Germinal center (tissue), 1 donor: Measurements from ENCODE around the gene DCAF17.
A peak's percentile ranks its signal among the peaks of the same experiment; 100 is the strongest.

ENCODE experiments used
- DNase-seq: peaks from one replicate; pipeline ENCODE4 v3.0.0; 2012; ENCODE audit warnings: mixed read lengths, low spot score

The DCAF17 gene, protein sequence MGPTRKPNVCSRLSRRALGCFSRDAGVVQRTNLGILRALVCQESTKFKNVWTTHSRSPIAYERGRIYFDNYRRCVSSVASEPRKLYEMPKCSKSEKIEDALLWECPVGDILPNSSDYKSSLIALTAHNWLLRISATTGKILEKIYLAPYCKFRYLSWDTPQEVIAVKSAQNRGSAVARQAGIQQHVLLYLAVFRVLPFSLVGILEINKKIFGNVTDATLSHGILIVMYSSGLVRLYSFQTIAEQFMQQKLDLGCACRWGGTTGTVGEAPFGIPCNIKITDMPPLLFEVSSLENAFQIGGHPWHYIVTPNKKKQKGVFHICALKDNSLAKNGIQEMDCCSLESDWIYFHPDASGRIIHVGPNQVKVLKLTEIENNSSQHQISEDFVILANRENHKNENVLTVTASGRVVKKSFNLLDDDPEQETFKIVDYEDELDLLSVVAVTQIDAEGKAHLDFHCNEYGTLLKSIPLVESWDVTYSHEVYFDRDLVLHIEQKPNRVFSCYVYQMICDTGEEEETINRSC

GRCh38 chr2:171434013-171434989, at the start of gene DCAF17:
TSS of gene DCAF17 (plus strand) at chr2:171434226. CDS start at chr2:171434578, 352 bp downstream.
- DNase-seq, result peak; percentile 96

- no peak for DNase-seq
These were observed 47.4 kb upstream of the DCAF17 start for GRCh38 chr2:171386627-171387026.

DNA sequence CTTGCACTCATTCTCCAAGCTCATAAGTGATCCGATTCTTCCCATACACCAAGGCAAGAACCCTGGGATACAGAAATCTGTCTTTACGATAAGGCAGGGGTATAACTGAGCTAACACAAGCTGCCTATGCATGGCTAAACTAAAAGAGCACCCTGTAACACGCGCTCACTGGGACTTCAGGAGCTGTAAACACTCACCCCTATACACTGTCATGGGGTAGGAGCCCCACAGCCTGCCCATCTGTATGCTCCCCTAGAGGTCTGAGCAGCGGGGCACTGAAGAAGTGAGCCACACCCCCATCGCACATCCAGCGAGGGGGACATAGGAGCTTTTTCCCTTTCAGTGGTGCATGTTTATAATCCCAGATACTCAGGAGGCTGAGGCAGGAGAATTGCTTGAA, 47.0 kb upstream of the DCAF17 start:
- DNase-seq, result no peak

GRCh38 chr2:171389325-171389724, 44.7 kb upstream of the DCAF17 start:
- DNase-seq, result no peak

- no peak for DNase-seq
These were observed 44.2 kb upstream of the DCAF17 start for GRCh38 chr2:171389780-171390179.

DNA sequence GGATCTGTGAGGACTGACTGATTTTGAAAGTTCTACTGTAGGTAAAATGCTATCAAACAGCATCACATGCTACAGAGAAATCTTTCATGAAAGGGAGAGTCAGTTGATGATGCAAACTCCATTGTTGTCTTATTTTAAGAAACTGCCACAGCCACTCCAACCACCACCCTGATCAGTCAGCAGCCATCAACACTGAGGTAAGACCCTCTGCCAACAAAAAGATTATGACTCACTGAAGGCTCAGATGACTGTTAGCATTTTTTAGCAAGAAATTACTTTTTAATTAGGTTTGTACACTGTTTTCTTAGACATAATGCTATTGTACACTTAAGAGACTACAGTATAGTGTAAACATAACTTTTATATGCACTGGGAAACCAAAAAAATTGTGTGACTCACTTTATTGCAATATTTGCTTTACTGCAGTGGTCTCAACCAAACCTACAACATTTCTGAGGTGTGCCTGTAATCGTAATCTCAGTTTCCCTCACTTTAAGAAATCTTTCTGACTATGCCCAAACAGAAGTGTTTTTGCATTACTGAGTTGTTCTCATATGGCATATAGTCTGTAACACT, 43.0 kb upstream of the DCAF17 start:
- DNase-seq, result no peak

DNA sequence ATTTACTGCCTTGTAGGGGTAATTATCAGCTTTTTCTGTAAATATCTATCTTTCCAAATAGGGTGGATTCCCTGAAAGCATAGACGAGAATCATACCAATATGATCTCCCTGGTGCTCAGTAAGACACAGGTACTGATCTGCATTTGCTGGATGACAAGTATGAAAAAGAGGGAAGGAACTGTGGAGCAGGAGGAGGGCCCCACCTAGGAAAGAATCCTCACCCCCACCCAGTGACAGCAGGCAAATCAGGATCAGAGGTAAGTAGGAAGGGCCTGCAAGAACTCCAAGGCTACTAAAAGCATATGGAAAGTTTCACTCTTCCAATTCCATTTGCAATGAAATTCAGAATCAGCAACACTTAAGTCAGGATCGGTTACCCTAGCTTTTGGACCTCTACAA, 42.5 kb upstream of the DCAF17 start:
- no peak for DNase-seq

DNA sequence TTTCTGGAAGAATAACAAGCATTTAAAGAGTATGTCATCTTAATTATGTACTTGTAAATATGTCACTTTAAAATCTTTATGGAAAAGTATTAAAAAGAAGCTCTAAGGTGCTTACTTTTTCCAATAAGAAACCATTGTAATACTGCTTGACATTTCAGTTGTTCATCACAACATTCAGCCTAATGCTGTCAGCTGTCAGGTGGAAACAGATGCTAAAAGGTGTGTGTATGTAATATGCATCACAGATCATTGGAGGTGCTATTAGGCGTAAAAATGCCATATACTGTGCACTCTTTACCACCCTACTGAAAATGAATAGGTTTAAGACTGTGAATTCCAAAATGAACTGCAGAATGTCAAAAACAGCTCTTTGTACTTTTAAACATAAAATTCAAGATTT, 40.5 kb upstream of the DCAF17 start:
- DNase-seq, result no peak

DNA sequence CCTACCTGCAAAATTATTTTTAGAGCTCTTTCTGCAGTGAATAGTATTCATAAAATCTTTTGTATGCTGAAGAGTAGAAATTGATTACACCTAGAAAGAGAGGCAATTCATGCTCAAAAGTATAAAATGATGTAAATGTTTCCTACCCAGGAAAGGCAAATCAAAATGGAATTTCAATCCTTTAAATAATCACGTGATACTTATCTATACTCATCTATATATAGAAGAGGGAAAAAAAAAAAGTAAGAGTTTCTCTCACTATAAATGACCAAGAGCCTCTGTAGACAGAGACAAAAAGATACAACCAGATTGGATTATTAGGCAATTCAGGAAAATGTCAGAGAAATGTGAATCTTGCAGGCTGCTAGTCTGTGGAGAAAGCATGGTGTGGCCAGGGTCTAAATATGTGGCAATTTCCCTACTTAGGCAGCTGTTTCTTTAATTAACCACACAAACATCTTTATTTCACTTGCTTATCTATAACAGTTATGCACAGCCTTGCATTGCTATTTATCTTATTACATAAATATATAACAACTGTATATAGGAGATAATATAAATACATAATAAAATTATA, 39.8 kb upstream of the DCAF17 start:
- no peak for DNase-seq

- no peak for DNase-seq
These were observed 34.7 kb upstream of the DCAF17 start for GRCh38 chr2:171399292-171399691.

DNA sequence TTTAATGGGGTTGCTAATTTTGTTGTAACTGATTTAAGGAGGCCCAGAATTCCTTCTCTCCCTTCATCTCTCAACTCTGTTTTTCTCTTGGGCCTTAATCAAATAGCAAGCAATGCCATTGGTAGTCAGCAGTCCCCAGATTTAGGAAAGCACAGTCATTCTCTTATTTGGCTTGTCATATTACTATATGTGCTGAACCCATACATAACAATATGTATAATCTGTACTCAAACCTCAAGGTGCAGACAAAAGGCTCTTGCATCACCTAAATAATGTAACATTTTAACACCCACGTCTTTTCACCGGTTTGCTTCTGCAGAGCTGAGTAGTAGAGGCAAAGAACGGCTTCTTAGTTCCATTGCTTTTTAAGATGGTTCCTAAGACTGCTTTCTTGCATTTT, 33.6 kb upstream of the DCAF17 start:
- DNase-seq, result no peak

DNA sequence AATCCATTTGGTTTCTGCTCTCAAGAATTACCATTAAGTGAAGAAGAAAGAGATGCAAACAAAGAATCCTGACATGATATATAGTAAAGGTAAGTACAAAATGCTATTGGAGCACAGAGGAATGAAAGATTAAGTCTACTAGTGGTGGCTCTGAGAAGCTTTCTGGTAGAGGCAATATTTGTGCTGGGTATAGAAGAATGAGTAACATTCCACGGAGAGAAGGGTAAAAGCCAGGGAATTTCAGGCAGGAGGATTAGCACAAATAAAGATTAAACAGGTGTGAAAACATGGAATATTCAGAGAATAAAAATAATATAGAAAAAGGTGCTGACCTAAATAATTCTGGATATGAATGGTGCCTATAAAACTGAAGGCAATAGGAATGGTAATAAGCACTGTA, 32.1 kb upstream of the DCAF17 start:
- no peak for DNase-seq

DNA sequence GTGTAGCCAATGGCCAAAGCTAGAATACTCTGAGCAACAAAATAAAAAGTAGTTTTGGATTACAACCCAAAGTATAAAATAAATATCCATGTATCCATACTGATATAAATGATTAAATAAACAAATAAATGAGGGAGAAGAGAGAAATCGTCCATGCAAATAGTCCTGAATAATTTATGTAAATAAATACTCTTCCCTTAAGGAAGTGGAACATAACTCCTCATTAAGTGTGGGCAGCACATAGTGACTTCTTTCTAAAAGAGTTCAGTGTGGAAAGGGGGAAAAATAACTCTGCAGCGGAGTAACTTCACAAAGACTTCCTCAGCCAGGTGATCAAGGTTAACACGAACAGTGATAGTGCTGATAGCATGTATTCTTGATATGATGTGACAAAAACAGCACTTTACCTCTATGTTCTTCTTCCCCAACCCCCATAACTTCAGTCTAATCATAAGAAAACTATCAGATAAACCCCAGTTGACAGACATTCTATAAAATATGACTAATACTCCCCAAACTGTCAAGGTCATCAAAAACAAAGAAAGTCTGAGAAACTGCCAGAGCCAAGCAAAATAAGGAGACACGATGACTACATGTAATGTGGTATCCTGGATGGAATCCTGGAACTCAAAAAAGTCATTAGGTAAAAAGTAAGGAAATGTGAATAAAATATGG, 31.0 kb upstream of the DCAF17 start:
- no peak for DNase-seq

DNA sequence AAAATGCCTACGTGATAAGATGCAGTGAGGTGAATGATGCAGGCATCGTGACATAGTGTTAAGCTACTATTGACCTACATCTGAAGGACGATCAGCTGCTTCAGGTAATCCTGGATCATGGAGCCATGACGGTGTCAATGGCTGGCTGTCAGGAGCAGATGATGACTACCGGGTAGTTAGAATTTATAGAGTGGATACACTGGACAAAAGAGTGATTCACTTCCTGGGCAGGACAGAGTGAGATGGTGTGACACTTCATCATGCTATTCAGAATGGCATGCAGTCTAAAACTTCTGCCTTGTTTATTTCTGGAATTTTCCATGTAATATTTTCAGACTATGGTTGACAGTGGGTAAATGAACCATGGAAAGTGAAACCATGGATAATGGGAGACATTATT, 29.8 kb upstream of the DCAF17 start:
- no peak for DNase-seq

GRCh38 chr2:171404719-171405118, 29.3 kb upstream of the DCAF17 start:
- no peak for DNase-seq

DNA sequence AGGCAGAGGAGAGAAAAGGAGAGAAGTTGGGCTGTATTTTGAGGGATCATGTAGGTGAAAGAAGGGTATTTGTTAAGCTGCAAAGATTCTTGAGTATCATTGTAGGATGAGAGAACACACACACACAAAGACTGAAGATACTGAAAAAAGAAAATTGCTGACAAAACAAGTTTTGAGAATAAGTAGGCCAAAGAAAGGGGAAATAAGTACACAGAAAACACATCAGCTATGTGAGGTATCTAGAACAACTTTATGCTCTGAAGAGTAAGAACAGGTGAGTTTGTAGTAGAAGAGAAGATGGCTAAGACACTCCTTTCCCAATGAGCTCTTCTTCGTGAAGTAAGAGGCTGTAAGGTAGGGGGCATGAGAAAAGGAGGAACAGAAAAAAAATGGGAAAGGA, 28.5 kb upstream of the DCAF17 start:
- no peak for DNase-seq

- no peak for DNase-seq
These were observed 28.0 kb upstream of the DCAF17 start for GRCh38 chr2:171406044-171406443.

DNA sequence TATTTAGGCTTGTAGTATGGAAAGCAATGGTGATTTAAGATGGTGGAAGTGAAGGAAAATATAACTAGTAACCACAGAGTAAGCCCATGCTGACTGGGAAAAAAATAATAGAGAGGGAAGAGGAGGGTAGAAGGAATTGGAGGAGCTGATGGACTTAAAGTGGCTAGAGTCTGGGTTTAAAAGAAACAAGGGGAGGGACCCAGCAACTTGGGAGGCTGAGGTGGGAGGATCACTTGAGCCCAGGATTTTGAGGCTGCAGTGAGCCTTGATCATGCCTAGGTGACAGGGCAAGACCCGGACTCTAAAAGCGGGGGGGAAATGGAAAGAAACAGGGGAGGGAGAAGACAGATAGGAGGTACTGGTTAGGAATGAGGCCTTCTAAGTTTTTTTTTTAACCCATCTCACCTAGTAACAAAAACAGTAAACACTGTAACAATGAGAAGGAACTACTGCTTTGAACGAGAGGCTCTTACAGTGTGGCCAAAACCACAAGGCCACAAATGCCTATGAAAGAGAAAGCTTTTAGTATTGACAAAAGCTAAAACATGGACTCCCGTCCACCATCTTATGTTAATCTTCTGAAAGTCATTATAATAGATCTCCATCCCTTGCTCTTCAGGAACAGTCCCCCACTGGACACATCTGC, 26.9 kb upstream of the DCAF17 start:
- DNase-seq, result no peak

- no peak for DNase-seq
These were observed 26.4 kb upstream of the DCAF17 start for GRCh38 chr2:171407676-171408044.

- no peak for DNase-seq
These were observed 24.5 kb upstream of the DCAF17 start for GRCh38 chr2:171409436-171409971.

DNA sequence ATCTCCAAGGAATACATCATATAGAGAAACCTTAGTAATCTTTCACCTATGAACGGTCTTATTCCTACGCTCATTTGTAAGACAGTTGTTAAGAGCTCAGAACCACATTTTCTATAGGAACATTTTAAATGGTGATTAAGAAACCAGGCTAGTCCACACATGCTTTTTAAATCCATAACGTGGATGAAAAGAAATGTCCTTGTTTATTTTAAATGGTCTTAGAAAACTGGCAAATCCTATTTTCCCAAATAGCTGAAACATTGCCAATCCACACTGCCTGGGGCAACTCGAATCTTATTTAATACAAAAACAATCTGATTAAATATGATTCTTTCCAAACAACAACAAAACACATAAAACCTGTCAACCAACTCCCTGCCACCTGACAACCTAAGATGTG, 23.9 kb upstream of the DCAF17 start:
- no peak for DNase-seq
